Prostate gland (tissue), 2 donors: ENCODE results near the gene PLCB1.

ENCODE experiments used
- CTCF ChIP-seq, 4 experiments: fragments of 200-600 bp in 2 of 4; fragments of 450-650 bp in 2 of 4; sonication (generic) in 2 of 4; IDR thresholded peaks; 1 replicate in 3 of 4; 2 replicates in 1 of 4; pipeline ENCODE4 v1.5.1; 2016 to 2019; ENCODE audit warnings: antibody characterized with exemption in 4 of 4, mild to moderate bottlenecking in 2 of 4, moderate library complexity in 2 of 4
- POLR2A ChIP-seq: fragments of 450-650 bp; IDR thresholded peaks from one replicate; pipeline ENCODE4 v1.6.1; 2016; ENCODE audit warnings: antibody characterized with exemption, mild to moderate bottlenecking
- POLR2AphosphoS5 ChIP-seq: sonication (generic); formaldehyde crosslinking; IDR thresholded peaks from one replicate; pipeline ENCODE4 v1.6.1; 2017; ENCODE audit warnings: antibody characterized with exemption

GRCh38 chr20:8487696-8488095, 355.6 kb downstream of the PLCB1 start:
- TF ChIP-seq CTCF (IDR thresholded peaks at IDR 0.05) (no peak), POLR2AphosphoS5 (no peak), POLR2A (no peak)
